Liver (tissue), 9 donors: ENCODE measurements around the gene RASA1. TPM values are rescaled to one million over a fixed set of nuclear protein-coding genes. Genes with fewer than 3 reads are reported as not detected.
A peak's percentile ranks its signal among the peaks of the same experiment; 100 is the strongest.

Experiments used
- DNase-seq: peaks from one replicate; pipeline ENCODE4 v3.0.0-alpha.2; 2017; ENCODE audit warnings: low spot score
- H3K27ac ChIP-seq, 2 donors: one replicate each; pipeline ENCODE4 v1.7.0; 2013; ENCODE audit warnings: inconsistent platforms in 2 of 2, low read length in 2 of 2, control low read depth in 1 of 2, low read depth in 1 of 2, mild to moderate bottlenecking in 1 of 2
- H3K27me3 ChIP-seq, 4 donors: one replicate each; pipeline versions ENCODE4 v1.6.1 to v1.7.0; 2013; ENCODE audit warnings: low read length in 3 of 4, inconsistent platforms in 1 of 4, mild to moderate bottlenecking in 1 of 4, moderate library complexity in 1 of 4; ENCODE audit not compliant: control insufficient read depth in 4 of 4, insufficient read depth in 4 of 4
- H3K36me3 ChIP-seq, 4 donors: one replicate each; pipeline versions ENCODE4 v1.6.1 to v1.7.0; 2013; ENCODE audit warnings: low read length in 3 of 4, mild to moderate bottlenecking in 3 of 4, low read depth in 1 of 4, moderate library complexity in 1 of 4; ENCODE audit not compliant: control insufficient read depth in 4 of 4, insufficient read depth in 3 of 4
- H3K4me1 ChIP-seq, 4 donors: one replicate each; pipeline versions ENCODE4 v1.6.1 to v1.7.0; 2013; ENCODE audit warnings: low read length in 3 of 4, mild to moderate bottlenecking in 3 of 4, moderate library complexity in 1 of 4; ENCODE audit not compliant: control insufficient read depth in 4 of 4, insufficient read depth in 4 of 4
- H3K4me3 ChIP-seq, 3 donors: one replicate each; pipeline versions ENCODE4 v1.6.1 to v1.7.0; 2013; ENCODE audit warnings: low read length in 3 of 3, control low read depth in 1 of 3, low read depth in 1 of 3, mild to moderate bottlenecking in 1 of 3
- H3K9ac ChIP-seq, 2 donors: one replicate each; pipeline ENCODE4 v1.7.0; 2013; ENCODE audit warnings: low read length in 2 of 2, mild to moderate bottlenecking in 2 of 2, moderate library complexity in 2 of 2, control low read depth in 1 of 2, low read depth in 1 of 2
- H3K9me3 ChIP-seq, 4 donors: one replicate each; pipeline versions ENCODE4 v1.6.1 to v1.7.0; 2013; ENCODE audit warnings: low read length in 3 of 4; ENCODE audit not compliant: control insufficient read depth in 4 of 4
- ATF3 ChIP-seq: IDR thresholded peaks from 2 replicates; pipeline ENCODE4 v1.6.1; 2016; ENCODE audit warnings: antibody characterized with exemption
- CTCF ChIP-seq: fragments of 150-350 bp; IDR thresholded peaks from 2 replicates; pipeline ENCODE4 v1.5.1; 2017; ENCODE audit warnings: improper control_type of control experiment, low read depth, low read length; ENCODE audit not compliant: missing input control
- EGR1 ChIP-seq, 2 donors: IDR thresholded peaks; 2 replicates each; pipeline ENCODE4 v1.6.1; 2016 to 2018; ENCODE audit warnings: antibody characterized with exemption in 2 of 2, low read depth in 2 of 2
- FOXA1 ChIP-seq: IDR thresholded peaks from 2 replicates; pipeline ENCODE4 v1.6.1; 2016; ENCODE audit warnings: antibody characterized with exemption
- FOXA2 ChIP-seq: IDR thresholded peaks from 2 replicates; pipeline ENCODE4 v1.6.1; 2016; ENCODE audit warnings: antibody characterized with exemption
- GABPA ChIP-seq, 2 donors: IDR thresholded peaks in 1 of 2; conservative IDR thresholded peaks in 1 of 2; 2 replicates each; pipeline ENCODE4 v1.6.1; 2016; ENCODE audit warnings: antibody characterized with exemption in 2 of 2, mild to moderate bottlenecking in 1 of 2, moderate library complexity in 1 of 2
- HNF4A ChIP-seq, 2 donors: conservative IDR thresholded peaks; 2 replicates each; pipeline ENCODE4 v1.6.1; 2016; ENCODE audit warnings: antibody characterized with exemption in 2 of 2, mild to moderate bottlenecking in 2 of 2
- HNF4G ChIP-seq: IDR thresholded peaks from 2 replicates; pipeline ENCODE4 v1.6.1; 2016; ENCODE audit warnings: antibody characterized with exemption
- JUND ChIP-seq, 2 donors: IDR thresholded peaks; 2 replicates each; pipeline ENCODE4 v1.6.1; 2016; ENCODE audit warnings: antibody characterized with exemption in 2 of 2
- MAX ChIP-seq: IDR thresholded peaks from 2 replicates; pipeline ENCODE4 v1.6.1; 2016; ENCODE audit warnings: antibody characterized with exemption
- NR2F2 ChIP-seq: IDR thresholded peaks from 2 replicates; pipeline ENCODE4 v1.6.1; 2016; ENCODE audit warnings: antibody characterized with exemption
- RAD21 ChIP-seq, 2 donors: IDR thresholded peaks; 2 replicates each; pipeline ENCODE4 v1.6.1; 2016; ENCODE audit warnings: antibody characterized with exemption in 2 of 2, mild to moderate bottlenecking in 2 of 2
- REST ChIP-seq: IDR thresholded peaks from 2 replicates; pipeline ENCODE4 v1.6.1; 2016; ENCODE audit warnings: antibody characterized with exemption, mild to moderate bottlenecking
- RXRA ChIP-seq, 2 donors: IDR thresholded peaks; 2 replicates each; pipeline ENCODE4 v1.6.1; 2017 to 2018; ENCODE audit warnings: antibody characterized with exemption in 2 of 2, mild to moderate bottlenecking in 1 of 2
- SP1 ChIP-seq: IDR thresholded peaks from 2 replicates; pipeline ENCODE4 v1.6.1; 2018; ENCODE audit warnings: antibody characterized with exemption, mild to moderate bottlenecking
- TAF1 ChIP-seq: conservative IDR thresholded peaks from 2 replicates; pipeline ENCODE4 v1.6.1; 2016; ENCODE audit warnings: antibody characterized with exemption, mild to moderate bottlenecking
- YY1 ChIP-seq: IDR thresholded peaks from 2 replicates; pipeline ENCODE4 v1.6.1; 2016; ENCODE audit warnings: antibody characterized with exemption, mild to moderate bottlenecking
- ZBTB33 ChIP-seq: IDR thresholded peaks from 2 replicates; pipeline ENCODE4 v1.6.1; 2016; ENCODE audit warnings: antibody characterized with exemption
- WGBS: extraction: QIAGEN DNeasy Blood & Tissue Kit; methylation state at CpG from one replicate; pipeline ENCODE4 v1.1.7; 2013; 5-methylcytosine and 5-hydroxymethylcytosine counted together
- polyA plus RNA-seq, 2 donors: library from polyadenylated mRNA; stranded (reverse) in 1 of 2; unstranded in 1 of 2; fragments of 200-250 nt in 1 of 2; fragments of >200 nt in 1 of 2; fragmentation: Nextera tagmentation in 1 of 2; extraction: Ambion mirVana in 1 of 2; gene quantifications; one replicate each; pipeline versions ENCODE4 v1.2.1 to v1.2.3, GENCODE V29; 2013 to 2015
- total RNA-seq, 2 donors: library from RNA; depleted of rRNA; stranded (reverse); fragments of >200 nt; gene quantifications; one replicate each; pipeline ENCODE4 v1.2.3, GENCODE V29; 2014
- donor health status: healthy.
- donor health status: healthy.
- donor health status: healthy.
- donor health status: healthy.
- donor health status: healthy.

Gene RASA1
- total and polyA plus RNA-seq, 4 donors, result 3.7 to 18.1 (median 7.0) TPM

GRCh38 chr5:87268126-87268969 lies 665 bp downstream of the RASA1 start:
- H3K4me3 ChIP-seq, result peak overlapping the region; percentile 91 to 100 (median 98)
- no peaks in the 10 kb centered on the region for H3K27me3 ChIP-seq
- DNase-seq, result peak; percentile 78
- no peaks in the 10 kb centered on the region for H3K9me3 ChIP-seq
- 0% methylated on average over 49 of the region's 49 CpGs for WGBS
- no peak for TF ChIP-seq HNF4G
- TF ChIP-seq TAF1, result no peak
- TF ChIP-seq YY1, result peak; percentile 73
- TF ChIP-seq RAD21 (IDR thresholded peaks at IDR 0.05), result peak in 1 of 2 donors; percentile 16
- TF ChIP-seq FOXA2, result no peak
- TF ChIP-seq GABPA (IDR thresholded peaks at IDR 0.05 in 1 of 2, conservative IDR thresholded peaks at IDR 0.05 in 1 of 2), result no peak
- peak; percentile 27 for TF ChIP-seq MAX
- TF ChIP-seq CTCF, result no peak
- no peak for TF ChIP-seq FOXA1
- no peak for TF ChIP-seq REST
- peak in 1 of 2 donors; percentile 21 for TF ChIP-seq RXRA (IDR thresholded peaks at IDR 0.05)
- no peak for TF ChIP-seq NR2F2
- no peak for TF ChIP-seq EGR1 (IDR thresholded peaks at IDR 0.05; ENCODE audit: low read depth in 2 of 2)
- no peak for TF ChIP-seq ATF3
- no peak for TF ChIP-seq ZBTB33
- TF ChIP-seq JUND (IDR thresholded peaks at IDR 0.05), result no peak
- no peak for TF ChIP-seq SP1
- peak; percentile 15 to 49 for TF ChIP-seq HNF4A (conservative IDR thresholded peaks at IDR 0.05)
- peaks cover 0 to 19% (median 9%) of the 10 kb centered on the region in 4 donors for H3K4me1 ChIP-seq
- H3K9ac ChIP-seq, result peak overlapping the region; percentile 79 to 82
- peak overlapping the region; percentile 57 to 82 for H3K27ac ChIP-seq
- H3K36me3 ChIP-seq, result no peaks in the 10 kb centered on the region
